HG03025 (cell line): ENCODE measurements around the gene RAB34.

Source experiments
- ATAC-seq: cut with Tn5 transposase; IDR thresholded peaks from one replicate; pipeline ENCODE4 v1.9.1; 2021; ENCODE audit warnings: mild to moderate bottlenecking, moderate library complexity; ENCODE audit not compliant: unreplicated experiment, low FRiP score

Gene RAB34

GRCh38 chr17:28712705-28713415 lies 4.8 kb downstream of the RAB34 start:
- no peak for ATAC-seq

DNA sequence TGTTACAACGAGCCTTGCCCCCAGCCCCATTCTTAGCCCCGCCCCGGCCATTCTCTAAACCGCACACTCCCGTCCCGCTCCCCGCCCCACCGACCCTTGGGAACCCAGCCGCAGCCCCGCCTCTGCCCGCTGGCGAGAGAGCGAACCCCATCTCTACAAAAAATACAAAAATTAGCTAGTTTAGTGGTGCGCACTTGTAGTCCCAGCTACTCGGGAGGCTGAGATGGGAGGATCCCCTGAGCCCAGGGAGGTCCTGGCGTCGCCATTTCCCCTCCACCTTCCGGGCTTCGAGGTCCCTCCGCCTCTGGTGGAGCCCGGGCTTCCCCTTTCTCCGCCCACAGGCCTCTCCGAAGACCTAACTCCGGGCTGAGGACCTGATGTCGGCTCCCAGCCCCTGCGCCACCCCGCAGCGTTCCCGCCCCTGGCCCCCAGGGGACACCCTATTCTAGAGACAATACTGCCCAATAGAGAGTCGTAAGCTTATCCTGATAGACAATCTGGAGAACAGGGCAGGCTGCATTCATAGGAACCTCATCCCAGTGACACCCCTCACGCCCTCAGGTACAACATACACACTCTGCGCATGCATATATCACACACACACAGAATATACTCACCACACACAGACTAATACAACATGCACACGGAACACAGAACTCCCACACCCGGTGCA lies 5.5 kb downstream of the RAB34 start:
- no peak for ATAC-seq

DNA sequence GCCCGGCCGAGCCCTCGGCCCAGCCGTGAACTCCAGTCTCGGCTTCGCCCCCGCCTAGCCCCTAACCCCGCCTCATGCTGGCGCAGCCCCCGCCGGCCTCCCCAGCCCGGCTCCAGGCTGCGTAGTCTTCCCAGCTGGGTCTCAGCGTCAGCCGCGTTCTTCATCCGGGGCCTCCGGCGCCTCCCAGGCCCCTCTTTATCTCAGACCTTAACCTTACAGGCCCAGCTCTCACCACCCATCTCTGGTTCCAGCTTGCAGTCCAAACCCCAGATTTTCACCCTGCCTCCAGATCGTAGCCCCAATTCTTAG lies 6.0 kb downstream of the RAB34 start, which contains the start of gene PROCA1:
Gene PROCA1 (minus strand): TSS at position 166 of the 309 bp plus-strand sequence. CDS start 228 bp downstream, outside the sequence.
- ATAC-seq, result no peak

DNA sequence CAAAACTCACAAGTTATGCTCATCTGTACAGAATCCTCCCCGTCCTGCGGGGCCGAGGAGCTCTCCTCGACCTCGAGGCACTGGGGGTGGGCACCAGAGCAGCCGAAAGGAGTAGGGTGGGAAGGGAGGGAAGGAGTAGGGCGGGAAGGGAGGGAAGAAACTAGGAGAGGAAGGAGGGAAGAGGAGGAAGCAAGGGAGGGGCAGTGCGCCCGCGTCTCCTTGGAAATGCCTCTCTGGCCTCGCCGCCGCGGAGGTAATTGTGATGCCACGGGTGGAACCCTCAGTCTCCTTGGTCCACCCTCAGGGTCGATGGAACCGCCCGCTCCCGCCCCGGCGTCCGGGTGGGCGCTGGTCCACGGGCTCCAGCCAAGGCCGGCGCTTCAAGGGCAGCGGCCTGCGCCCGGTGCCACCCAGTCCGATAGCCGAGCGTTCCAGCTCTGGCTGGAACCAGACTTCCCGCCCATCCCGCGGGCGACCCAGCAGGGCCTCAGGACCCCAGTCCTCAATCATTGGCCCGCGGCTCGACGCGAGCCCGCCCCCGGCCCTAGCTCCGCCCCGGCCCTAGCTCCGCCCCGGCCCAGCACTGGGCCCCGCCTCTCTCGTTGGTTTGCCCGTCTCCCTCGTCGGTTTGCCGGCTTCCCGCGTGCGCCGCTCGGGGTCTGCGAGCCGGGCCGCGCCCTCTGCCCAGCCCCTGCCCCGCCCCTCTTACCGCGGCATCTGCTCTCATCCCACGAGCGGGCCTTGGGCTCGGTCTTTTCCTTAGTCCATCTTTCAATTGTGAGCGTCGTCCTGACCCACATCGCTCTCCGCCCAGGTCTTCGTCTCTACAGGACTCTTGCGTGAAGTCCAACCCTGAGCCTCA lies 6.6 kb downstream of the RAB34 start:
- no peak for ATAC-seq

- no peak for ATAC-seq
Observed at GRCh38 chr17:28707339-28707720, 10.3 kb downstream of the RAB34 start.

GRCh38 chr17:28706471-28707338 lies 11.0 kb downstream of the RAB34 start:
- no peak for ATAC-seq

GRCh38 chr17:28705728-28706334 lies 11.8 kb downstream of the RAB34 start:
- no peak for ATAC-seq

DNA sequence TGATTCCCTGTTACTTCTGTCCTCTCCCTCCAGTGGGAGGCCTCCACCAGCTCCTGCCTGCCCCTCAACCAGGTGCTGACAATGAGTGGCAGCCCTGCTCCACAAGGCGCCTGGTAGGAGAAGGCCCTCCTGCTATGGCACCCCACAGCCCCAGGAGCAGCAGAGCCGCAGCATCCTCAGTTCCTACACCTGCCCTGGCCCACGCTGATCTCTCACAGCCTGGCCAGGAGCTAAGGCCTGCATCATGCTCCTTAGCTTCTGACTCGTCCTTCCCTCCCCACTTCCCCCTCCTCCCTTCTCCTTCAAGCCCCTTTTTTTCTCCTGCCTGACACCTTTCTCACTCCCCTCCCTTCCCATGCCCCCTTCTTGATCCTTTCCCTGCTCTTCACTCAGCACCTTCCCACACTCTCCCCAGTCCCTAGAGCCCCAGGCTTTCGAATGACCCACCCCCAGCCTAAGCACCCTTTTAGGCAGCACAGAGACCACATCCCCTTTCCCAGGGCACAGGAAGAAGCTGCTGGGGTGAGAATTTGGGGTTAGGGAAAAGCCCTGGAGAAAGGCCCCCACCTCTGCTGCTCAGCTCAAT lies 12.5 kb downstream of the RAB34 start:
- no peak for ATAC-seq

- no peak for ATAC-seq
Observed at GRCh38 chr17:28704219-28704858, 13.3 kb downstream of the RAB34 start.

DNA sequence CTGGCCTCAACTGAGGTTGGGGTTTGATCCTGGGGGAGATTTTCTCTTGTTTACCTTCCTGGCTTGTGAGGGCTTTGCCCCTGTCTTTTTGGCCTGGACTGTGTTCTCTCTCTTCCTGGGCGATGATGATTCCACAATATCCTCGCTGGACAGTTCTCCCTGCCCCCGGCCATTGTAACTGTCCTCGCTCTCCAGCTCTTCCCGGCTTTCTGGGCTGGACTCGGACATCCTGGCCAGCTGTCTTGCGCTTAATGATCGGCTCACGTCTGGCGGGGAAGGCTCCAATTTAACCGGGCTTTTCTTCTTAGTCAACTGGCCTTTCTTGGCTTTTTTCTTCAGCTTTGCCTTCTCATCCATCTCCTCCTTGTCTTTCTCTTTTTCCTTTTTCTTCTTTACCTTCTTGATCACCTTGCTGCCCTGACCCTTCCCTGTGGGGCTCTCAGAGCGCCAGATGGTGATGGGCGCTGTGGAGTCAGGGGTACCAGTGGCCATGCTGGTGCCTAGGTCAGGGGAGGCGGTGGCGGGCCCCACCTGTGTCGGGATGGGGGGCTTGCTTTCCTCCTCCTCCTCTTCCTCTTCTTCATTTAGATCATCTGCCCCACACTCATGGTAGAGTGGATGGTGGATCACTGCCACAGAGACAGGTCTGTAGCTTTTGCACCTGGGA lies 14.0 kb downstream of the RAB34 start:
- ATAC-seq, result no peak

DNA sequence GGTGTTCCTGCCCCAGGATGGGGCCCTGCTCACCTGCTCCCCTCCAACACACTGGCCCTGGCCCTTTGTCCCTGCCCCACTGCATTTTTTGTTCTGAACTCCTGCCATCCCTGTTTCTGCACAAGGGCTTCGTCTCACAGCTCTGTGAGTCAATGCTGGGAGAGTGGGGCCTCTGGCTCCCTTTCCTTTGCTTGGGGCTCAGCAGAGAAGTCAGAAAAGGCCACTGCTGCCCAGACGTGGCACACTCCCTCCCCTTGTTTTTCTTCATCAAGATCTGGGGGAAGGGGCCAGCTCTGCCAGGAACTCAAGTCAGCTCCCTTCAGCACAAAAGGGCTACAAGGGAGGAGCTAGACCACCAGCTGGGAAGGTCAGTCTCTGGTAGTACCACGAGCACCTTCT lies 14.9 kb downstream of the RAB34 start:
- no peak for ATAC-seq

DNA sequence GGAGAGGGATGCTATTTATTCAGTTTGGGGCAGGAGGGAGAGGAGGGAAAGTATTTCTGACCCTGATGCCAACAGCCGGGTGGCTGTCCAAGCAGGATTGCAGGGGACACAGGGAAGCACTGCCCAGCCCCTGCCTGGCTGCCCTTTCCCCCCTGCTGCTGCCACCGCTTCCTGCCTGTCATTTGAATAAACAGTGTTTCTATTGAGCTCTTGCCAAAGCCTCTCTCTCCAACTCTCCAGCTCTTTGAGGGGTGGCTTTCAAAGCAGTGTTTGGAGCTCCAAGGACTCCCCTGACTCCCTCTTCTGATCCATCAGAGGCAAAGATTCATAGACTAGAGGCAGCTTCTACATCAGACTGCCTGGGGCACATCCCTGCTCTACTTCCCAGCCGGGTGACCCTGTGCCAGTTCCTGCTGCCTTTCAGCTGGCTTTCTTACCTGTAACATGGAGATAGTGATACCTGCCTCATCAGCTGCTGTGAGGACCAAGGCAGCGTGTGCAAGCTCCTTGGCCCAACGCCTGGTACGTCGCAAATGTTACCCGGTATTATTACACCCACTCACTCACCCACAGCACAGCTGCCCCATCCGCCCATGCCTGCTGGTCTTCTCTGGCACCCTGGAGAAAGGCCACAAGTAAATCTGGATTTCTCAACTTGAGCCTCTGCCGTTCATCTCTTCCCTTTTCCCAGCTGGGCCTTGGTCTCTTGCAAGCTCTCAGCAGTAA lies 15.5 kb downstream of the RAB34 start:
- no peak for ATAC-seq

DNA sequence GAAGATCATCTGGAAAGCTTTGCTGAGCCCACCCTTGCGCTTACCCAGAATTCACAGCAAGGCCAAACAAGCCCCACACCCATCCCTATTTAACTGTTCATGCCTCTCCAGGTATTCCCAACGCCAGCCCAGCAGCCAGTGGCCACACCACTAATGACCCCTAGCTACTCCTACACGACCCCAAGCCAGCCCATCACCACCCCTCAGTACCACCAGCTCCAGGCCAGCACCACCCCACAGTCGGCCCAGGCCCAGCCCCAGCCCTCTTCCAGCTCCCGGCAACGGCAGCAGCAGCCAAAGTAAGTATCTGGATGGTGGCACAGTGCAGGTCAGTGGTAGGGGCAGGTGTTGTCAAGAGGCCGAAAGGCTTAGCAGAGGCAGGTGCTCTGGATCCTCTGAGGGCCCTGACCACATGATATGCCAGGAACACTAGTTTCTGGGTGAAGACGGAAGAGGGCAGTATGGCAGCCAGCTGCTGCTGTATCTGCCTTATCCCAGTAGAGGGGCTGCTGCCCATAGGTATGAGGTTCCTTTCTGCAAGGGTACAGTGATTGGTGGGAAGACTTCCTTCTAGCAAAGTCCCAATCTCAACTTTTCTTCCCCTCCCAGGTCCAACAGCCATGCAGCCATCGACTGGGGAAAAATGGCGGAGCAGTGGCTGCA lies 16.7 kb downstream of the RAB34 start:
- no peak for ATAC-seq

DNA sequence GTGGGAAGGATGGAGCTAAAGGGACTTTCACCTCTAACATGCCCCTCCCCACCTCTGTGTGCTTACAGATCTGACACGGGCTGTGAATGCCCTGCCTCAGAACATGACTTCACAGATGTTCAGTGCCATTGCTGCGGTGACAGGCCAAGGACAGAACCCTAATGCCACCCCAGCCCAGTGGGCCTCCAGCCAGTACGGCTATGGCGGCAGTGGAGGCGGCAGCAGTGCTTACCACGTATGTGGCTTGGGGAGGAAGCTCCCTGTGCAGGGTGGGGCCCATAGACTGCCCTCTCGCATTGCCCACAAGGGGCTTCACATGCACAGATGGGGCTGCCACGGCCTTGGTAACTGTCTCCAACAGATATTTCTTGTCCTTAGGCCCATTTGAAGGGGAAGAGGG lies 17.4 kb downstream of the RAB34 start:
- no peak for ATAC-seq

- no peak for ATAC-seq
Observed at GRCh38 chr17:28698253-28698941, 19.3 kb downstream of the RAB34 start.

DNA sequence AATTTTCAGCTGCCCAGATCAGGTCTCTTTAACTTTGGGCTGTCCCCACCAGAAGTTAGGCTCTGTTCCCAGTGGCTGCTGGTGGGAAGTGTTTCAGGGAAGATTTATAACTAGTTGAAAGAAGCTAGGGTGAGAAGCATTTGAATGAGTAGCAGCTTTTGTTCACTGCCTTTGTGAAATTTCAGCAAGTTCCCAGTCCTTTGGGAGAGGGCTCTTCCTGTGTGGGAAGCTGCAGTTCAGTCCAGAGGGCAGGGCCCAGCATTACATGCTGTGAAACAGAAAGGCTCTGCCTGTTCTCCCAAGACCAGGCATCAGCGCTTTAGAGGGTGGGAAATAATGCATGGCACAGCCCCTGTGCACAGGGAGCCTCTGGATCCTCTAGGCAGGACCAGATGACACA lies 23.8 kb downstream of the RAB34 start:
- ATAC-seq, result no peak

DNA sequence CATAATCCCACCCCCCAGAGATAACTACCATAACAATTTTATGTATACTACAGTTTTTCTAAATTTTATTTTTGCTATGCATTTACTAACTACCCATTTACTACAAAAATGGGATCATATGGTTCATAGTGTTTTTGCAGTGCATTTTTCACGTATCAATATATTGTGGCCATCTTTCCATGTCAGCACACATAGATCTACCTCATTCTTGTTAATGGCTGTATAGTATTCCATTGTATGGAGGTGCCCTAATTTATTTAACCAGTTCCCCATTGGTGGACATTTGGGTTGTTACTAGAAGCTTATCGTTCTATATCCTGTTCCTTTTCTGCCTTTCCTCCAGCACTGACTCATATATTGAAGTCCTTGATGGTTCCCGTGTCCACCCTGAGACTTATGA lies 28.7 kb downstream of the RAB34 start:
- ATAC-seq, result no peak
